ENCODE measurements around the gene SFRP5.

GRCh38 chr10:97812696-97813095 is 40.9 kb upstream of the SFRP5 start:
- TF ChIP-seq CTCF (IDR thresholded peaks at IDR 0.05), result no peak
- TF ChIP-seq POLR2A (IDR thresholded peaks at IDR 0.05), result no peak
- no peak for TF ChIP-seq POLR2AphosphoS5 (IDR thresholded peaks at IDR 0.05; ENCODE audit: insufficient read depth in 1 of 2, low read depth in 1 of 2)

Data from vagina (tissue), 2 donors.